SK-N-SH (cell line): ENCODE results near the gene PLXNA4. TPM values are rescaled to one million over a fixed set of nuclear protein-coding genes. Genes with fewer than 3 reads are reported as not detected.

Source experiments
- CTCF ChIA-PET: fragments of 300-600, 350-600 bp; formaldehyde crosslinking; extraction: SDS; loops from one replicate; lab custom pipeline; 2021; lab: Yijun Ruan, JAX
- POLR2A ChIA-PET: fragments of 350-600 bp; sonication (Branson Sonifier 250); formaldehyde crosslinking; extraction: SDS; loops from one replicate; lab custom pipeline; 2020; ENCODE audit warnings: antibody characterized with exemption, inconsistent platforms; lab: Yijun Ruan, JAX
- DNase-seq: peaks from one replicate; pipeline ENCODE4 v3.0.0; 2012
- H2AFZ ChIP-seq: fragments of 200-600 bp; sonication (generic); 2 replicates; pipeline ENCODE4 v1.8.1; 2016; ENCODE audit warnings: antibody characterized with exemption, mild to moderate bottlenecking, low read depth
- H3F3A ChIP-seq: fragments of 200-600 bp; sonication (generic); replicated peaks from 2 replicates; pipeline ENCODE3; 2016; ENCODE audit warnings: antibody characterized with exemption, mild to moderate bottlenecking; ENCODE audit not compliant: insufficient read depth
- H3K27ac ChIP-seq, 2 experiments: fragments of 200-500 bp in 1 of 2; fragments of 200-600 bp in 1 of 2; sonication (Bioruptor generic) in 1 of 2; sonication (generic), shearing (Covaris generic) in 1 of 2; 2 replicates each; pipeline versions ENCODE4 v1.5.1 to v1.6.1; 2014 to 2016; ENCODE audit warnings: low read depth in 2 of 2, inconsistent platforms in 1 of 2, low read length in 1 of 2, mild to moderate bottlenecking in 1 of 2, mixed read lengths in 1 of 2
- H3K27me3 ChIP-seq: fragments of 200-600 bp; sonication (generic), shearing (Covaris generic); 2 replicates; pipeline ENCODE4 v1.6.1; 2016; ENCODE audit warnings: mixed run types; ENCODE audit not compliant: insufficient read depth
- H3K36me3 ChIP-seq, 2 experiments: fragments of 200-500 bp in 1 of 2; fragments of 200-600 bp in 1 of 2; sonication (Bioruptor generic) in 1 of 2; sonication (generic) in 1 of 2; replicated peaks in 1 of 2; 2 replicates each; pipeline versions ENCODE3 to v1.5.1; 2014 to 2016; ENCODE audit warnings: low read length in 1 of 2, mild to moderate bottlenecking in 1 of 2; ENCODE audit not compliant: insufficient read depth in 2 of 2, control insufficient read depth in 1 of 2
- H3K4me1 ChIP-seq, 2 experiments: fragments of 200-500 bp in 1 of 2; fragments of 200-600 bp in 1 of 2; sonication (Bioruptor generic) in 1 of 2; sonication (generic), shearing (Covaris generic) in 1 of 2; 2 replicates each; pipeline versions ENCODE4 v1.5.1 to v1.6.1; 2014 to 2016; ENCODE audit warnings: low read depth in 1 of 2, low read length in 1 of 2, mixed run types in 1 of 2; ENCODE audit not compliant: insufficient read depth in 2 of 2, control insufficient read depth in 1 of 2
- H3K4me2 ChIP-seq: fragments of 200-600 bp; sonication (generic), shearing (Covaris generic); 2 replicates; pipeline ENCODE4 v1.6.1; 2017; ENCODE audit warnings: mixed run types
- H3K4me3 ChIP-seq, 2 experiments: fragments of 200-500 bp in 1 of 2; fragments of 200-600 bp in 1 of 2; sonication (Bioruptor generic) in 1 of 2; sonication (generic), shearing (Covaris generic) in 1 of 2; 2 replicates each; pipeline versions ENCODE4 v1.5.1 to v1.8.1; 2014 to 2016; ENCODE audit warnings: low read depth in 2 of 2, inconsistent platforms in 1 of 2, low read length in 1 of 2, mild to moderate bottlenecking in 1 of 2, mixed read lengths in 1 of 2, moderate library complexity in 1 of 2
- H3K79me2 ChIP-seq: fragments of 200-600 bp; sonication (generic); 2 replicates; pipeline ENCODE4 v1.8.1; 2017; ENCODE audit warnings: mild to moderate bottlenecking; ENCODE audit not compliant: insufficient read depth
- H3K9ac ChIP-seq: fragments of 200-600 bp; sonication (generic); 2 replicates; pipeline ENCODE4 v1.6.1; 2017; ENCODE audit warnings: mixed run types
- H3K9me2 ChIP-seq: fragments of 200-600 bp; sonication (generic); 2 replicates; pipeline ENCODE4 v1.6.1; 2017; ENCODE audit warnings: mixed run types
- H3K9me3 ChIP-seq: fragments of 200-600 bp; sonication (generic); 2 replicates; pipeline ENCODE4 v1.6.1; 2017; ENCODE audit warnings: mixed run types, mild to moderate bottlenecking, moderate library complexity
- H4K20me1 ChIP-seq: fragments of 200-600 bp; sonication (generic); 2 replicates; pipeline ENCODE4 v1.6.1; 2017; ENCODE audit warnings: mild to moderate bottlenecking, mixed run types; ENCODE audit not compliant: insufficient read depth
- CHD2 ChIP-seq: fragments of 150-350 bp; IDR thresholded peaks from 2 replicates; pipeline ENCODE4 v1.6.1; 2018; ENCODE audit warnings: low read length; ENCODE audit not compliant: partially characterized antibody
- EP300 ChIP-seq, 2 experiments: IDR thresholded peaks; 2 replicates each; pipeline versions ENCODE4 v1.4.0 to v1.6.1; 2012; ENCODE audit warnings: borderline replicate concordance in 1 of 2, low read depth in 1 of 2, low read length in 1 of 2
- EZH2phosphoT487 ChIP-seq: fragments of 200-600 bp; sonication (generic); IDR thresholded peaks from 2 replicates; pipeline ENCODE4 v1.6.1; 2017; ENCODE audit warnings: low read depth, mixed run types, mild to moderate bottlenecking, antibody characterized with exemption, moderate library complexity, borderline replicate concordance
- FOSL2 ChIP-seq: IDR thresholded peaks from 2 replicates; pipeline ENCODE4 v1.4.0; 2012; ENCODE audit warnings: low read depth, mild to moderate bottlenecking, moderate library complexity, borderline replicate concordance
- FOXJ3 ChIP-seq: sonication (generic); formaldehyde crosslinking; IDR thresholded peaks from 2 replicates; pipeline ENCODE4 v1.5.1; 2020; ENCODE audit warnings: mild to moderate bottlenecking, missing genetic modification reagents
- GABPA ChIP-seq: IDR thresholded peaks from 2 replicates; pipeline ENCODE4 v1.4.0; 2012; ENCODE audit warnings: low read depth, mild to moderate bottlenecking
- JUND ChIP-seq: IDR thresholded peaks from 2 replicates; pipeline ENCODE4 v1.4.0; 2012
- MEF2A ChIP-seq: IDR thresholded peaks from 2 replicates; pipeline ENCODE4 v1.4.0; 2012; ENCODE audit warnings: low read depth, borderline replicate concordance
- NFIC ChIP-seq: IDR thresholded peaks from 2 replicates; pipeline ENCODE4 v1.4.0; 2012; ENCODE audit warnings: borderline replicate concordance
- POLR2AphosphoS5 ChIP-seq: IDR thresholded peaks from 2 replicates; pipeline ENCODE4 v1.6.1; 2012; ENCODE audit warnings: low read depth, low read length
- RAD21 ChIP-seq: IDR thresholded peaks from 2 replicates; pipeline ENCODE4 v1.6.1; 2012; ENCODE audit warnings: mild to moderate bottlenecking, low read length
- RFX5 ChIP-seq: IDR thresholded peaks from 2 replicates; pipeline ENCODE4 v1.6.1; 2012; ENCODE audit warnings: mild to moderate bottlenecking, improper control_type of control experiment, low read length
- RXRA ChIP-seq: IDR thresholded peaks from 2 replicates; pipeline ENCODE4 v1.4.0; 2012; ENCODE audit warnings: low read depth, mild to moderate bottlenecking, borderline replicate concordance
- SIN3A ChIP-seq: IDR thresholded peaks from 2 replicates; pipeline ENCODE4 v1.6.1; 2012; ENCODE audit warnings: low read depth, mild to moderate bottlenecking, low read length, moderate library complexity, borderline replicate concordance
- TAF1 ChIP-seq: IDR thresholded peaks from 2 replicates; pipeline ENCODE4 v1.6.1; 2012; ENCODE audit warnings: low read depth, mild to moderate bottlenecking, low read length, moderate library complexity, borderline replicate concordance
- TEAD4 ChIP-seq: IDR thresholded peaks from 2 replicates; pipeline ENCODE4 v1.4.0; 2012; ENCODE audit warnings: mild to moderate bottlenecking, borderline replicate concordance; ENCODE audit not compliant: insufficient read depth
- YY1 ChIP-seq: IDR thresholded peaks from 2 replicates; pipeline ENCODE4 v1.4.0; 2012; ENCODE audit warnings: low read depth, mild to moderate bottlenecking
- WGBS: methylation state at CpG from one replicate; pipeline ENCODE4 v1.1.6; 2017; ENCODE audit warnings: low lambda C conversion rate; 5-methylcytosine and 5-hydroxymethylcytosine counted together
- polyA plus RNA-seq, 3 experiments: library from polyadenylated mRNA; depleted of rRNA; stranded (reverse); fragments of >200 nt; gene quantifications; 2 replicates each; pipeline ENCODE4 v1.2.3, GENCODE V29; 2012
- TF ChIP-seq, protein P1 (sequence below): IDR thresholded peaks from 2 replicates; pipeline ENCODE4 v1.6.1; 2012; ENCODE audit warnings: mild to moderate bottlenecking, low read depth, low read length, moderate library complexity
- TF ChIP-seq, protein P2 (sequence below): IDR thresholded peaks from 2 replicates; pipeline ENCODE4 v1.4.0; 2012; ENCODE audit warnings: low read depth, borderline replicate concordance

PLXNA4 gene
- polyA plus RNA-seq, 1 of the 3 experiments (the other 2 are of a cell fraction), result 2.4 TPM

GRCh38 chr7:132425942-132426341 is 150.3 kb downstream of the PLXNA4 start (continued):
- TF ChIP-seq TEAD4 (no peak), FOSL2 (no peak)

DNA sequence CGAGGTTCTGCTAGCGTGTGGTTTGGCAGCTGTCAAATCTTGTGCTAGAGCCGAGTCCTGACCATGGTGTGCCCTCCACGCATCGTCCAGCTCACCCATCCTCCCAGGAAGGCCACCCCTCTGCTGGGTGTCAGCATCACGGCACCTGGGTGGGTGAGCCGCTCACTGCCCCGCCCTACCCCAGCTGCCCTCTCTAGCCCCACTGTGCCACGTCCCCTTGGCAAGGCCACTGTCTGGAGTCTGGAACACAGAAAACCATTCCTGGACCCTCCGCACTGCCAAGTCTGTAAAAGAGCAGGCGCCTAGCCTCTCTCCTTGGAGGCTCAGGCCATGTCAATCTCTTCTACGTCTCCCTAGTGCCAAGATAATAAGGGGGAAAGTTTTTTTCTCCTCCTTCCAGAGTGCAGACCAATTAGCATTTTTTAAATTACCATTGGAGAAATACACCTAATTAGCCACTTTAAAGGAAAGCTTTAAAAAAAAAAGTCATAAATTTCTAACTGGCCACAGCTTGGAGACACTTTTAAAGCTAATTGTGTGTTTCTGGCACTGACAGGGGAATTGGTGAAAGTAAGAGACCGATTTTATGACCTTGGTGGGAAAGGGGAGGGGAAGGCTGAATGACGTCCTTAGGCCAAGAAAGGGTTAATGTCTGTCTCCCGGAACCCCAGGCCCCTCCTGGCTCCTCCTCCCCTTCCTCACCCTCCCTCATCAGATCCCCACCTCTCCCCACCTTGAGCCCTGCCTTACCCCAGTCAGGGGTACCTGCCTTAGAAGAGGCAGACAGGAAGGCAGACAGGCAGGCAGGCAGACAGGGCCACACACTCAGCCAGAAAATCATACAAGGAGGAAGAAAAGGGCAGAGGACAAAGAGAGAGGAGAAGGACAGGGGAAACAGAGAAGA is 151.2 kb downstream of the PLXNA4 start:
- no peak overlapping the region for H2AFZ ChIP-seq
- H3K9me3 ChIP-seq, result no peaks in the 10 kb centered on the region
- H4K20me1 ChIP-seq, result no peaks in the 10 kb centered on the region
- H3K27ac ChIP-seq, result no peak overlapping the region
- H3K4me1 ChIP-seq, result peaks cover 3 to 44% of the 10 kb centered on the region in 2 experiments; a peak in 3 of 4 replicates
- no peak for DNase-seq
- H3K4me2 ChIP-seq, result no peak overlapping the region
- POLR2A ChIA-PET, result no interaction called here
- H3K9me2 ChIP-seq, result no peaks in the 10 kb centered on the region
- no peak for TF ChIP-seq CHD2
- TF ChIP-seq, protein P1, sequence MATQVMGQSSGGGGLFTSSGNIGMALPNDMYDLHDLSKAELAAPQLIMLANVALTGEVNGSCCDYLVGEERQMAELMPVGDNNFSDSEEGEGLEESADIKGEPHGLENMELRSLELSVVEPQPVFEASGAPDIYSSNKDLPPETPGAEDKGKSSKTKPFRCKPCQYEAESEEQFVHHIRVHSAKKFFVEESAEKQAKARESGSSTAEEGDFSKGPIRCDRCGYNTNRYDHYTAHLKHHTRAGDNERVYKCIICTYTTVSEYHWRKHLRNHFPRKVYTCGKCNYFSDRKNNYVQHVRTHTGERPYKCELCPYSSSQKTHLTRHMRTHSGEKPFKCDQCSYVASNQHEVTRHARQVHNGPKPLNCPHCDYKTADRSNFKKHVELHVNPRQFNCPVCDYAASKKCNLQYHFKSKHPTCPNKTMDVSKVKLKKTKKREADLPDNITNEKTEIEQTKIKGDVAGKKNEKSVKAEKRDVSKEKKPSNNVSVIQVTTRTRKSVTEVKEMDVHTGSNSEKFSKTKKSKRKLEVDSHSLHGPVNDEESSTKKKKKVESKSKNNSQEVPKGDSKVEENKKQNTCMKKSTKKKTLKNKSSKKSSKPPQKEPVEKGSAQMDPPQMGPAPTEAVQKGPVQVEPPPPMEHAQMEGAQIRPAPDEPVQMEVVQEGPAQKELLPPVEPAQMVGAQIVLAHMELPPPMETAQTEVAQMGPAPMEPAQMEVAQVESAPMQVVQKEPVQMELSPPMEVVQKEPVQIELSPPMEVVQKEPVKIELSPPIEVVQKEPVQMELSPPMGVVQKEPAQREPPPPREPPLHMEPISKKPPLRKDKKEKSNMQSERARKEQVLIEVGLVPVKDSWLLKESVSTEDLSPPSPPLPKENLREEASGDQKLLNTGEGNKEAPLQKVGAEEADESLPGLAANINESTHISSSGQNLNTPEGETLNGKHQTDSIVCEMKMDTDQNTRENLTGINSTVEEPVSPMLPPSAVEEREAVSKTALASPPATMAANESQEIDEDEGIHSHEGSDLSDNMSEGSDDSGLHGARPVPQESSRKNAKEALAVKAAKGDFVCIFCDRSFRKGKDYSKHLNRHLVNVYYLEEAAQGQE, result no peak
- TF ChIP-seq TEAD4, result no peak
- TF ChIP-seq POLR2AphosphoS5, result no peak
- no peak for TF ChIP-seq RFX5
- no peak for TF ChIP-seq RXRA
- no peak for TF ChIP-seq MEF2A
- TF ChIP-seq NFIC, result no peak
- TF ChIP-seq EZH2phosphoT487, result no peak
- TF ChIP-seq GABPA, result no peak
- no peak for TF ChIP-seq EP300 (IDR thresholded peaks at IDR 0.05; ENCODE audit: borderline replicate concordance in 1 of 2, low read depth in 1 of 2, low read length in 1 of 2)
- no peak for TF ChIP-seq TAF1
- TF ChIP-seq YY1, result no peak
- no peak for TF ChIP-seq FOXJ3
- no peak for TF ChIP-seq JUND
- TF ChIP-seq SIN3A, result no peak
- TF ChIP-seq, protein P2, sequence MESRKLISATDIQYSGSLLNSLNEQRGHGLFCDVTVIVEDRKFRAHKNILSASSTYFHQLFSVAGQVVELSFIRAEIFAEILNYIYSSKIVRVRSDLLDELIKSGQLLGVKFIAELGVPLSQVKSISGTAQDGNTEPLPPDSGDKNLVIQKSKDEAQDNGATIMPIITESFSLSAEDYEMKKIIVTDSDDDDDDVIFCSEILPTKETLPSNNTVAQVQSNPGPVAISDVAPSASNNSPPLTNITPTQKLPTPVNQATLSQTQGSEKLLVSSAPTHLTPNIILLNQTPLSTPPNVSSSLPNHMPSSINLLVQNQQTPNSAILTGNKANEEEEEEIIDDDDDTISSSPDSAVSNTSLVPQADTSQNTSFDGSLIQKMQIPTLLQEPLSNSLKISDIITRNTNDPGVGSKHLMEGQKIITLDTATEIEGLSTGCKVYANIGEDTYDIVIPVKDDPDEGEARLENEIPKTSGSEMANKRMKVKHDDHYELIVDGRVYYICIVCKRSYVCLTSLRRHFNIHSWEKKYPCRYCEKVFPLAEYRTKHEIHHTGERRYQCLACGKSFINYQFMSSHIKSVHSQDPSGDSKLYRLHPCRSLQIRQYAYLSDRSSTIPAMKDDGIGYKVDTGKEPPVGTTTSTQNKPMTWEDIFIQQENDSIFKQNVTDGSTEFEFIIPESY, result no peak
- no peak for TF ChIP-seq RAD21
- TF ChIP-seq, all 33 proteins: peak for 0
- no peak overlapping the region for H3K4me3 ChIP-seq
- H3F3A ChIP-seq, result no peaks in the 10 kb centered on the region
- no peaks in the 10 kb centered on the region for H3K36me3 ChIP-seq
- WGBS, result 80% methylated on average over 15 of the region's 15 CpGs
- no peaks in the 10 kb centered on the region for H3K27me3 ChIP-seq
- H3K79me2 ChIP-seq, result no peaks in the 10 kb centered on the region
- CTCF ChIA-PET, result interaction anchor here (0.9 to 1.4 kb wide), 4 partner anchors 9 to 148 kb away, joined by 3 to 4 read pairs (median 3); no protein-coding TSS in a partner anchor
- H3K9ac ChIP-seq, result no peak overlapping the region
